Prostate gland (tissue), 2 donors: ENCODE results near the gene MPHOSPH8. TPM values are rescaled to one million over a fixed set of nuclear protein-coding genes. Genes with fewer than 3 reads are reported as not detected.

ENCODE experiments used
- DNase-seq: peaks from one replicate; pipeline ENCODE4 v3.0.0-alpha.2; 2019; ENCODE audit warnings: low spot score
- H3K27ac ChIP-seq, 2 donors: fragments of 200-600 bp; sonication (generic); 2 replicates each; pipeline ENCODE4 v1.5.1; 2017 to 2019
- H3K27me3 ChIP-seq: fragments of 200-600 bp; sonication (generic); replicated peaks from 2 replicates; pipeline ENCODE4 v1.5.1; 2019; ENCODE audit not compliant: insufficient read depth
- H3K36me3 ChIP-seq, 2 donors: fragments of 200-600 bp; sonication (generic); 1 replicate in 1 of 2; 2 replicates in 1 of 2; pipeline versions ENCODE4 v1.5.1 to v1.8.1; 2017 to 2019
- H3K4me1 ChIP-seq: fragments of 200-600 bp; sonication (generic); replicated peaks from 2 replicates; pipeline ENCODE4 v1.5.1; 2019
- H3K4me3 ChIP-seq, 2 donors: fragments of 200-600 bp; sonication (generic); 2 replicates each; pipeline ENCODE4 v1.5.1; 2017 to 2019
- H3K9me3 ChIP-seq: fragments of 200-600 bp; sonication (generic); 2 replicates; pipeline ENCODE4 v1.5.1; 2017
- POLR2A ChIP-seq: fragments of 450-650 bp; IDR thresholded peaks from one replicate; pipeline ENCODE4 v1.6.1; 2016; ENCODE audit warnings: antibody characterized with exemption, mild to moderate bottlenecking
- POLR2AphosphoS5 ChIP-seq: sonication (generic); formaldehyde crosslinking; IDR thresholded peaks from one replicate; pipeline ENCODE4 v1.6.1; 2017; ENCODE audit warnings: antibody characterized with exemption
- WGBS: methylation state at CpG from one replicate; pipeline ENCODE4 v1.1.5; 2018; 5-methylcytosine and 5-hydroxymethylcytosine counted together
- intact Hi-C: fragments of 100-400 bp; cut with DNase I; formaldehyde crosslinking; loops from one replicate; pipeline ENCODE4 v1.14.2; 2022
- total RNA-seq, 2 donors: library from RNA; depleted of rRNA; stranded (reverse); fragments of >200 nt; gene quantifications; one replicate each; pipeline ENCODE4 v1.1.0, GENCODE V29; 2016
- TF ChIP-seq, protein P1 (sequence below), 4 experiments: fragments of 200-600 bp in 2 of 4; fragments of 450-650 bp in 2 of 4; sonication (generic) in 2 of 4; IDR thresholded peaks; 1 replicate in 3 of 4; 2 replicates in 1 of 4; pipeline ENCODE4 v1.5.1; 2016 to 2019; ENCODE audit warnings: antibody characterized with exemption in 4 of 4, mild to moderate bottlenecking in 2 of 4, moderate library complexity in 2 of 4

The MPHOSPH8 gene
- total RNA-seq, 2 donors from 2014 or later: 24.3 to 30.5 TPM

DNA sequence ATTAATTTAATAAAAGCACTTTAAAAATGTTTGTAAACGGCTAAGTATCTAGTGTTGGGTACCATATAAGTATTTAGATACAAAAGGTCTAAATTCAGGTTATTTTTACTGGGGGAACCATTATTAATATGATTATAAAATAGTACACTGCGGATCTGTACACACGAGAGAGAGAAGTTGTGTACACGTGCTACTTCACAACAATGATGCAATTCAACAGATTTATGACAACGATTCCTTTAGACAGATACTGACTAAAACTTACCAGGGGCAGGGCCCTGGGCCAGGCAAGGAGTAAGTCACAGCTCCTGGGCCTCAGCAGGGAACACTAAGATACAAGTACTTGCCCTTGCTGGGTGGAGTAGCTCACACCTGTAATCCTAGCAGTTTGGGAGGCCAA lies 43.0 kb upstream of the MPHOSPH8 start:
- no peak for TF ChIP-seq POLR2A
- TF ChIP-seq, protein P1, sequence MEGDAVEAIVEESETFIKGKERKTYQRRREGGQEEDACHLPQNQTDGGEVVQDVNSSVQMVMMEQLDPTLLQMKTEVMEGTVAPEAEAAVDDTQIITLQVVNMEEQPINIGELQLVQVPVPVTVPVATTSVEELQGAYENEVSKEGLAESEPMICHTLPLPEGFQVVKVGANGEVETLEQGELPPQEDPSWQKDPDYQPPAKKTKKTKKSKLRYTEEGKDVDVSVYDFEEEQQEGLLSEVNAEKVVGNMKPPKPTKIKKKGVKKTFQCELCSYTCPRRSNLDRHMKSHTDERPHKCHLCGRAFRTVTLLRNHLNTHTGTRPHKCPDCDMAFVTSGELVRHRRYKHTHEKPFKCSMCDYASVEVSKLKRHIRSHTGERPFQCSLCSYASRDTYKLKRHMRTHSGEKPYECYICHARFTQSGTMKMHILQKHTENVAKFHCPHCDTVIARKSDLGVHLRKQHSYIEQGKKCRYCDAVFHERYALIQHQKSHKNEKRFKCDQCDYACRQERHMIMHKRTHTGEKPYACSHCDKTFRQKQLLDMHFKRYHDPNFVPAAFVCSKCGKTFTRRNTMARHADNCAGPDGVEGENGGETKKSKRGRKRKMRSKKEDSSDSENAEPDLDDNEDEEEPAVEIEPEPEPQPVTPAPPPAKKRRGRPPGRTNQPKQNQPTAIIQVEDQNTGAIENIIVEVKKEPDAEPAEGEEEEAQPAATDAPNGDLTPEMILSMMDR (IDR thresholded peaks at IDR 0.05): no peak
- no peak for TF ChIP-seq POLR2AphosphoS5
- H3K27me3 ChIP-seq: no peaks in the 10 kb centered on the region
- H3K36me3 ChIP-seq: no peaks in the 10 kb centered on the region
- no peaks in the 10 kb centered on the region for H3K9me3 ChIP-seq
- no peak for DNase-seq
- no peak overlapping the region for H3K27ac ChIP-seq
- no peak overlapping the region for H3K4me3 ChIP-seq
- H3K4me1 ChIP-seq: no peaks in the 10 kb centered on the region
- intact Hi-C loops: no loop called here
- WGBS: 82% methylated on average over 5 of the region's 5 CpGs

DNA sequence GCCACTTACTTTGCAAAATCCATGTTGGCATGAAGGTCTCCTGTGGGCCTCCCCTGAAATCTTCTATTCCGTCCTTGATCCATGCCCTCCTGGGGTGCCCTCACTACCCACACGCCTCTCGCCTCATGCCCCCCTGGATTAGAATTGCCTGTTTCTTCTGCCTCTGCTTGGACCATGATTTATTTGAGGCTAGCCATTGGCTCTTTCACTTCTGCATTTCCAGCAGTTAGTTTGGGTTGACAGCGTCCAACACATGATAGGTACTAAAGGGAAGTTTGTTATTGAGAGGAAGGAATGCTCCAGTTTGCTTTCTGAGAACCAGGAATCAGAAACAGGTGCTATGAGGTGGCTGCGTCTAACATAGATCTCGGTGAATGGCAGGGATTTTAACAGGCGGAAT lies 41.6 kb upstream of the MPHOSPH8 start:
- Histone ChIP-seq H3K36me3 (no peaks in the 10 kb centered on the region), H3K27ac (no peak overlapping the region), H3K4me3 (no peak overlapping the region), H3K4me1 (no peaks in the 10 kb centered on the region), H3K9me3 (no peaks in the 10 kb centered on the region), H3K27me3 (no peaks in the 10 kb centered on the region)
- DNase-seq: no peak
- TF ChIP-seq POLR2AphosphoS5 (no peak), POLR2A (no peak)
- TF ChIP-seq, protein P1 (IDR thresholded peaks at IDR 0.05): no peak
- intact Hi-C loops: no loop called here
- WGBS: 87% methylated on average over 7 of the region's 7 CpGs

DNA sequence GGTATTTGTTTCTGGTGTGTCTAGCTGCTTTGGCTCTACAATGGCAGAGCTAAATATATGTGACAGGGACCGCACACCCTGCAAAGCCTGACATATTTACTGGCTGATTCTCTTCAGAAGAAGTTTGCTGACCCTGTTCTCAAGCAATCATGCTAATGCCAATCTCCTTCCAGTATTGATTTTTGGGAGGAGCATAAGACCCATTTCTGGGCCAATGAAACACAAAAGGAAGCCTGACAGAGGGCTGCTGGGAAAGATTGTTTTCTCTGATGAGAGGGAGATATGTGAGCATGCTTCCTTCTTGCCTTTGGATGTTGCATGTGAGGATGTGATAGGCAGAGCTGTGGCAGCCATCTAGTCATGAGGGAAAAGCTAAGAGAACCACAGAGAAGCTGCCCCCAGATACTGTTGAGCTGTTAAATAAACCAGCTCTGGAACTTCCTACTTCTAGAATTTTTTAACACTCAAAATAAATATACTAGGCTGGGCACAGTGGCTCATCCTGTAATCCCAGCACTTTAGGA lies 40.7 kb upstream of the MPHOSPH8 start:
- DNase-seq: no peak
- no peak overlapping the region for H3K4me3 ChIP-seq
- no peaks in the 10 kb centered on the region for H3K9me3 ChIP-seq
- TF ChIP-seq POLR2AphosphoS5 (no peak), POLR2A (no peak)
- TF ChIP-seq, protein P1 (IDR thresholded peaks at IDR 0.05): no peak
- intact Hi-C loops: no loop called here
- H3K4me1 ChIP-seq: no peaks in the 10 kb centered on the region
- no peaks in the 10 kb centered on the region for H3K27me3 ChIP-seq
- 80% methylated on average over 1 of the region's 1 CpG for WGBS
- no peaks in the 10 kb centered on the region for H3K36me3 ChIP-seq
- H3K27ac ChIP-seq: no peak overlapping the region

DNA sequence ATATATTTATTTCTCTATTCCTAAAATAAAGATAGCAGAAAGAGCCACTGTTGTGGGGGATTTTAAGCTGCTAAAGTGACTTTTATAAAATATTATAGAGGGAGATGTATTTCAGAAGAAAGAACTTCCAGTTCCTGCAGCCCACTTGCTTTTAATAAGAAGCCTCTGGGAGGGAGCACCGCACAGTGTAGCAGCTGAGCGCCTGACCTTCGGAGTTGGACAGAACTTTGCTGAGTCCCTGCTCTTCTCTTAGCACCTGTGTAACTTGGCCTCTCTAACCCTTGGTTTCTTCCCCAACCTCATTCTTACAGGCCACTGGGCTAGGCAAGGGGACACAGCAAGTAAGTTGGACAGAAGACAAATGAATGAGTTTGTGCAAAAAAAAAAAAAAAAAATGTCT lies 37.4 kb upstream of the MPHOSPH8 start:
- Histone ChIP-seq H3K4me3 (no peak overlapping the region), H3K36me3 (no peaks in the 10 kb centered on the region), H3K9me3 (no peaks in the 10 kb centered on the region), H3K27ac (no peak overlapping the region), H3K4me1 (no peaks in the 10 kb centered on the region), H3K27me3 (no peaks in the 10 kb centered on the region)
- intact Hi-C loops: no loop called here
- no peak for DNase-seq
- WGBS: 88% methylated on average over 3 of the region's 3 CpGs
- TF ChIP-seq POLR2AphosphoS5: no peak
- TF ChIP-seq, protein P1 (IDR thresholded peaks at IDR 0.05): no peak
- no peak for TF ChIP-seq POLR2A

DNA sequence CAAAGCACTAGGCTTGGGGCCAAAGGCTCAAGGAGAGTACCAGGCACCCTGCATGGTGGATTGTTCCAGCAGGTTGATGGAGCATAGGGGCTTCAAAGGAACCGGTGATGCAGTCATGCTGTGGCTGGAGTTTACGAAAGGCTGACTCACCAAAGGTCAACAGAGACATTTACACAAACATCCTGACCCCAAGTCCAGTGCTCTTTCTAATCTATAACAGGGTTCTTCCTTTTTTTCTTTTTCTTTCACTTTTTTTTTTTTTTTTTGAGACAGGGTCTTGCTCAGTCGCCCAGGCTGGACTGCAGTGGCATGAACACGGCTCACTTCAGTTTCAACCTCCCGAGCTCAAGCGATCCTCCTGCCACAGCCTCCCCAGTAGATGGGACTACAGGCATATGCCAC lies 36.5 kb upstream of the MPHOSPH8 start:
- 81% methylated on average over 6 of the region's 6 CpGs for WGBS
- Histone ChIP-seq H3K4me1 (no peaks in the 10 kb centered on the region), H3K4me3 (no peak overlapping the region), H3K9me3 (no peaks in the 10 kb centered on the region), H3K27ac (no peak overlapping the region), H3K36me3 (no peaks in the 10 kb centered on the region), H3K27me3 (no peaks in the 10 kb centered on the region)
- intact Hi-C loops: no loop called here
- TF ChIP-seq POLR2AphosphoS5: no peak
- TF ChIP-seq POLR2A: no peak
- TF ChIP-seq, protein P1 (IDR thresholded peaks at IDR 0.05): no peak
- no peak for DNase-seq
